B cell (primary cell): ENCODE data around the gene LTO1. TPM values are rescaled to one million over a fixed set of nuclear protein-coding genes. Genes with fewer than 3 reads are reported as not detected.

Source experiments
- ATAC-seq: fragments of 200-7000 bp; cut with Tn5 transposase; one replicate; pipeline ENCODE4 v1.10.0; 2021; ENCODE audit warnings: low read depth, mild to moderate bottlenecking, moderate number of reproducible peaks, moderate library complexity
- CTCF ChIA-PET: fragments of 350-600 bp; sonication (Branson Sonifier 250); formaldehyde crosslinking; loops from one replicate; lab custom pipeline; 2021; ENCODE audit warnings: antibody characterized with exemption, inconsistent platforms; lab: Charles Lee
- POLR2A ChIA-PET: fragments of 350-600 bp; sonication (Branson Sonifier 250); formaldehyde crosslinking; loops from one replicate; lab custom pipeline; 2021; ENCODE audit warnings: antibody characterized with exemption; lab: Charles Lee
- DNase-seq: peaks from one replicate; pipeline ENCODE4 v3.0.0; 2013
- H2AFZ ChIP-seq: 2 replicates; pipeline ENCODE4 v1.6.1; 2012; ENCODE audit warnings: mild to moderate bottlenecking, low read depth, low read length; ENCODE audit not compliant: insufficient read depth, poor library complexity, severe bottlenecking
- H3K27ac ChIP-seq, 2 donors: 1 replicate in 1 of 2; 2 replicates in 1 of 2; pipeline ENCODE4 v1.5.1; 2012 to 2013; ENCODE audit warnings: low read length in 2 of 2, mild to moderate bottlenecking in 2 of 2, moderate library complexity in 1 of 2
- H3K27me3 ChIP-seq, 4 experiments: fragments of 200-600 bp in 1 of 4; sonication (generic) in 1 of 4; replicated peaks in 1 of 4; 1 replicate in 2 of 4; 2 replicates in 2 of 4; pipeline versions ENCODE4 v1.6.1 to v1.7.0; 2013 to 2016; ENCODE audit warnings: low read length in 3 of 4, mild to moderate bottlenecking in 2 of 4, mixed read lengths in 1 of 4, moderate library complexity in 1 of 4; ENCODE audit not compliant: insufficient read depth in 4 of 4, control insufficient read depth in 3 of 4; ENCODE audit errors: control extremely low read depth in 1 of 4
- H3K36me3 ChIP-seq, 2 experiments: replicated peaks in 1 of 2; 1 replicate in 1 of 2; 2 replicates in 1 of 2; pipeline versions ENCODE4 v1.6.1 to v1.7.1; 2013; ENCODE audit warnings: low read length in 1 of 2; ENCODE audit not compliant: insufficient read depth in 2 of 2, control insufficient read depth in 1 of 2; ENCODE audit errors: control extremely low read depth in 1 of 2, extremely low read depth in 1 of 2
- H3K4me1 ChIP-seq, 2 donors: fragments of 200-600 bp in 1 of 2; sonication (generic) in 1 of 2; 1 replicate in 1 of 2; 2 replicates in 1 of 2; pipeline versions ENCODE4 v1.5.1 to v1.6.1; 2013 to 2017; ENCODE audit warnings: low read length in 2 of 2; ENCODE audit not compliant: control insufficient read depth in 2 of 2, insufficient read depth in 2 of 2
- H3K4me2 ChIP-seq: replicated peaks from 2 replicates; pipeline ENCODE3; 2012; ENCODE audit warnings: mild to moderate bottlenecking, low read depth, low read length; ENCODE audit not compliant: poor library complexity, severe bottlenecking
- H3K4me3 ChIP-seq, 5 experiments: fragments of 200-600 bp in 1 of 5; sonication (generic) in 1 of 5; 1 replicate in 3 of 5; 2 replicates in 2 of 5; pipeline versions ENCODE4 v1.5.1 to v1.7.0; 2011 to 2016; ENCODE audit warnings: low read length in 4 of 5, mild to moderate bottlenecking in 4 of 5, low read depth in 2 of 5, control low read depth in 1 of 5, moderate library complexity in 1 of 5; ENCODE audit not compliant: insufficient read depth in 1 of 5; ENCODE audit errors: control extremely low read depth in 1 of 5, extremely low read depth in 1 of 5
- H3K79me2 ChIP-seq: fragments of 200-600 bp; sonication (generic); one replicate; pipeline ENCODE4 v1.6.0; 2016; ENCODE audit warnings: low read length; ENCODE audit not compliant: control insufficient read depth, insufficient read depth
- H3K9ac ChIP-seq: fragments of 200-600 bp; sonication (generic); 2 replicates; pipeline ENCODE4 v1.6.1; 2017; ENCODE audit warnings: mild to moderate bottlenecking, low read length, moderate library complexity
- H3K9me3 ChIP-seq, 3 donors: one replicate each; pipeline versions ENCODE4 v1.6.1 to v1.7.1; 2013; ENCODE audit warnings: low read length in 2 of 3; ENCODE audit not compliant: control insufficient read depth in 2 of 3, insufficient read depth in 1 of 3; ENCODE audit errors: control extremely low read depth in 1 of 3
- H4K20me1 ChIP-seq: 2 replicates; pipeline ENCODE4 v1.6.0; 2012; ENCODE audit warnings: mild to moderate bottlenecking, low read length; ENCODE audit not compliant: insufficient read depth, control insufficient read depth, poor library complexity, severe bottlenecking
- H3K27ac Mint-ChIP-seq: one replicate; pipeline ENCODE4 v1.8.0; 2021; ENCODE audit warnings: mixed read lengths
- H3K27me3 Mint-ChIP-seq: one replicate; pipeline ENCODE4 v1.8.0; 2021; ENCODE audit warnings: mixed read lengths
- H3K4me1 Mint-ChIP-seq: one replicate; pipeline ENCODE4 v1.8.0; 2021; ENCODE audit warnings: mixed read lengths
- H3K4me3 Mint-ChIP-seq: one replicate; pipeline ENCODE4 v1.8.0; 2021; ENCODE audit warnings: mixed read lengths
- H3K9me3 Mint-ChIP-seq: one replicate; pipeline ENCODE4 v1.8.0; 2022; ENCODE audit warnings: mixed read lengths; ENCODE audit not compliant: insufficient read depth
- EZH2 ChIP-seq: IDR thresholded peaks from 2 replicates; pipeline ENCODE4 v1.6.1; 2012; ENCODE audit warnings: borderline replicate concordance, low read depth, mild to moderate bottlenecking, moderate library complexity, low read length; ENCODE audit not compliant: insufficient read depth, poor library complexity, severe bottlenecking
- WGBS: methylation state at CpG from one replicate; pipeline ENCODE4 v1.1.5; 2013; ENCODE audit warnings: missing lambda C conversion rate; ENCODE audit not compliant: insufficient coverage; 5-methylcytosine and 5-hydroxymethylcytosine counted together
- intact Hi-C: fragments of 100-400 bp; cut with micrococcal nuclease; formaldehyde crosslinking; loops from one replicate; pipeline ENCODE4 v1.10.0; 2022
- polyA plus RNA-seq: library from polyadenylated mRNA; depleted of rRNA; stranded (reverse); fragments of >200 nt; gene quantifications from 2 replicates; pipeline ENCODE4 v1.2.3, GENCODE V29; 2012
- total RNA-seq, 2 donors: library from RNA; stranded (reverse); fragments of 120-200 nt in 1 of 2; gene quantifications; 1 replicate in 1 of 2; 2 replicates in 1 of 2; pipeline versions ENCODE4 v1.2.3 to v1.2.4, GENCODE V29; 2013 to 2022
- TF ChIP-seq, protein P1 (sequence below): fragments of 200-600 bp; IDR thresholded peaks from one replicate; pipeline ENCODE4 v1.8.0; 2022; ENCODE audit warnings: antibody characterized with exemption, mild to moderate bottlenecking

The LTO1 gene
- total and polyA plus RNA-seq, 2 donors (not counting 1 experiment from before 2014, with no cell fraction given), result 44.4 to 68.8 TPM

DNA sequence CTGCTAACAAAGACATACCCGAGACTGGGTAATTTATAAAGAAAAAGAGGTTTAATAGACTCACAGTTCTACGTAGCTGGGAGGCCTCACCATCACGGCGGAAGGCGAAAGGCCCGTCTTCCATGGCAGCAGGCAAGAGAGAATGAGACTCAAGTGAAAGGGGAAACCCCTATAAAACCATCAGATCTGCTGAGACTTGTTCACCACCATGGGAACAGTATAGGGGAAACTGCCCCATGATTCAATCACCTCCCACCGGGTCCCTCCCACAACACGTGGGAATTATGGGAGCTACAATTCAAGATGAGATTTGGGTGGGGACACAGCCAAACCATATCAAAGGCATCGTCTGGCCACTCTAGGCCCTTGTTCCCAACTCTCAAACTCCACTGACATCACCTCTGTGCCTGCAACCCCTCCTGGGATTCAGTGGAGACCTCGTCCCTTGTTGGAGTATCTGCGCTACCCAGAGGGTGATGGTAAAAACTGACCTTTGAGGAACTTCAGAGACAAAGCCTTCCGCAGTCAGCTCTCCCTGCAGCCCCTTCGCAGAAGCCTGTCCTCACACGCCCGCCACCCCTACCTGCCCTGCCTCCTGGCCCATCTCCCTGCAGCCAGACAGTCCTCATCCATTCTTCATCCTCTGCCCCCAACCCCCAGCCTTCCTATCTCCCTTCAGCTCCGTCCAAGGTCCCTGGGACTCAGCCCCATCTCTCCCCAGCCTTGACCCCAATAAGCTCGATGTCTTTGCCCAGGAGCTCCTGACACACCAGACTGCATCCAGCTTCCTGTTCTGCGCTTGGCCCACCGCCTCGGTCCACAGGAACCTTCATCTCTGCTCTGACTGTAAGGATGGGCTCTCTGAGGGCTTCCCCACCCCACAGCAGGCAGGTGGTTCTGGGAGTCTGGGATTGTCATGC is 18.4 kb downstream of the LTO1 start:
- intact Hi-C loops, result no loop called here

More for the DNA sequence above, 18.4 kb downstream of the LTO1 start:
- TF ChIP-seq, protein P1, sequence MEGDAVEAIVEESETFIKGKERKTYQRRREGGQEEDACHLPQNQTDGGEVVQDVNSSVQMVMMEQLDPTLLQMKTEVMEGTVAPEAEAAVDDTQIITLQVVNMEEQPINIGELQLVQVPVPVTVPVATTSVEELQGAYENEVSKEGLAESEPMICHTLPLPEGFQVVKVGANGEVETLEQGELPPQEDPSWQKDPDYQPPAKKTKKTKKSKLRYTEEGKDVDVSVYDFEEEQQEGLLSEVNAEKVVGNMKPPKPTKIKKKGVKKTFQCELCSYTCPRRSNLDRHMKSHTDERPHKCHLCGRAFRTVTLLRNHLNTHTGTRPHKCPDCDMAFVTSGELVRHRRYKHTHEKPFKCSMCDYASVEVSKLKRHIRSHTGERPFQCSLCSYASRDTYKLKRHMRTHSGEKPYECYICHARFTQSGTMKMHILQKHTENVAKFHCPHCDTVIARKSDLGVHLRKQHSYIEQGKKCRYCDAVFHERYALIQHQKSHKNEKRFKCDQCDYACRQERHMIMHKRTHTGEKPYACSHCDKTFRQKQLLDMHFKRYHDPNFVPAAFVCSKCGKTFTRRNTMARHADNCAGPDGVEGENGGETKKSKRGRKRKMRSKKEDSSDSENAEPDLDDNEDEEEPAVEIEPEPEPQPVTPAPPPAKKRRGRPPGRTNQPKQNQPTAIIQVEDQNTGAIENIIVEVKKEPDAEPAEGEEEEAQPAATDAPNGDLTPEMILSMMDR, result no peak
- TF ChIP-seq EZH2, result no peak
- no peaks in the 10 kb centered on the region for H3K27me3 ChIP-seq
- H3K36me3 ChIP-seq, result no peaks in the 10 kb centered on the region
- no peak overlapping the region for H3K4me3 ChIP-seq
- WGBS, result 91% methylated on average over 12 of the region's 20 CpGs
- H3K27me3 Mint-ChIP-seq, result no peaks in the 10 kb centered on the region
- no peak overlapping the region for H3K4me3 Mint-ChIP-seq
- no peak overlapping the region for H2AFZ ChIP-seq
- H3K27ac ChIP-seq, result no peak overlapping the region
- no peak for ATAC-seq
- DNase-seq, result no peak
- H3K79me2 ChIP-seq, result no peaks in the 10 kb centered on the region
- H3K9me3 ChIP-seq, result no peaks in the 10 kb centered on the region
- no peak overlapping the region for H3K9ac ChIP-seq
- no peak overlapping the region for H3K4me2 ChIP-seq
- no peaks in the 10 kb centered on the region for H3K4me1 Mint-ChIP-seq
- no peak overlapping the region for H3K27ac Mint-ChIP-seq
- H3K9me3 Mint-ChIP-seq, result no peaks in the 10 kb centered on the region
- CTCF ChIA-PET, result interaction anchor here (1.3 kb wide), 1 partner anchor 14 kb away, joined by 3 read pairs; no protein-coding TSS in a partner anchor
- no peaks in the 10 kb centered on the region for H3K4me1 ChIP-seq
- no peaks in the 10 kb centered on the region for H4K20me1 ChIP-seq
- POLR2A ChIA-PET, result no interaction called here
